ENCODE data around the gene GATD1.

The GATD1 gene

GRCh38 chr11:745428-745827 lies 31.9 kb downstream of the GATD1 start:
- Histone ChIP-seq H3K9me3 (ENCODE audit: control insufficient read depth, insufficient read depth, low read depth, low read length) (no peaks in the 10 kb centered on the region), H3K4me3 (ENCODE audit: low read depth, low read length) (no peak overlapping the region), H3K4me1 (ENCODE audit: control insufficient read depth, insufficient read depth, low read length) (no peaks in the 10 kb centered on the region), H3K36me3 (ENCODE audit: control insufficient read depth in 2 of 2, insufficient read depth in 1 of 2, low read length in 2 of 2) (peaks cover 0 to 4% of the 10 kb centered on the region in 2 experiments; a peak in 2 of 3 replicates), H3K27ac (ENCODE audit: extremely low read depth, low read depth, low read length) (no peak overlapping the region)
- CTCF ChIA-PET, result interaction anchor here (0.7 to 0.9 kb wide), 2 partner anchors 18 to 19 kb away, joined by 3 read pairs; no protein-coding TSS in a partner anchor
- POLR2A ChIA-PET, result interaction anchor here (1.3 kb wide), 1 partner anchor 74 kb away, joined by 5 read pairs; no protein-coding TSS in a partner anchor
- TF ChIP-seq ZNF510 (tag by site-specific recombination; IDR thresholded peaks at IDR 0.05; ENCODE audit: insufficient replicate concordance) (no peak), ZNF529 (tag by site-specific recombination; IDR thresholded peaks at IDR 0.05; ENCODE audit: insufficient replicate concordance) (no peak), ZBTB7A (tag by site-specific recombination; IDR thresholded peaks at IDR 0.05; ENCODE audit: low read depth) (no peak), ZNF112 (tag by site-specific recombination; IDR thresholded peaks at IDR 0.05) (no peak), ZNF791 (tag by site-specific recombination; IDR thresholded peaks at IDR 0.05) (no peak), ZBTB44 (tag by site-specific recombination; IDR thresholded peaks at IDR 0.05) (no peak), ZNF677 (tag by site-specific recombination; IDR thresholded peaks at IDR 0.05) (no peak), YY1 (tag by site-specific recombination; IDR thresholded peaks at IDR 0.05) (no peak), ZBTB1 (tag by site-specific recombination; IDR thresholded peaks at IDR 0.05) (no peak), ZNF121 (tag by site-specific recombination; IDR thresholded peaks at IDR 0.05) (no peak), ZSCAN4 (tag by site-specific recombination; IDR thresholded peaks at IDR 0.05) (no peak), ZNF416 (tag by site-specific recombination; IDR thresholded peaks at IDR 0.05) (no peak), GLI4 (tag by site-specific recombination; IDR thresholded peaks at IDR 0.05) (no peak), ZNF223 (tag by site-specific recombination; IDR thresholded peaks at IDR 0.05) (no peak), ZNF530 (tag by site-specific recombination; IDR thresholded peaks at IDR 0.05; ENCODE audit: low read depth) (no peak), ZNF596 (tag by site-specific recombination; IDR thresholded peaks at IDR 0.05) (no peak)

GRCh38 chr11:742571-743201 lies 34.6 kb downstream of the GATD1 start:
- no peaks in the 10 kb centered on the region for H3K9me3 ChIP-seq (ENCODE audit: control insufficient read depth, insufficient read depth, low read depth, low read length)
- no peaks in the 10 kb centered on the region for H3K36me3 ChIP-seq (ENCODE audit: control insufficient read depth in 2 of 2, insufficient read depth in 1 of 2, low read length in 2 of 2)
- ChIA-PET POLR2A (interaction anchor here (0.6 kb wide), 1 partner anchor 45 kb away, joined by 4 read pairs; no protein-coding TSS in a partner anchor), CTCF (no interaction called here)
- TF ChIP-seq BCL11B (tag by site-specific recombination; IDR thresholded peaks at IDR 0.05; ENCODE audit: low read depth), result no peak
- no peak for TF ChIP-seq ZNF654 (tag by site-specific recombination; IDR thresholded peaks at IDR 0.05; ENCODE audit: low read depth)
- TF ChIP-seq ZNF660 (tag by site-specific recombination; IDR thresholded peaks at IDR 0.05), result no peak
- TF ChIP-seq ZNF16 (tag by site-specific recombination; IDR thresholded peaks at IDR 0.05; ENCODE audit: low read depth), result no peak
- no peak for TF ChIP-seq ZNF791 (tag by site-specific recombination; IDR thresholded peaks at IDR 0.05)
- no peak for TF ChIP-seq ZNF580 (tag by site-specific recombination; IDR thresholded peaks at IDR 0.05)
- no peak for TF ChIP-seq GLI2 (tag by site-specific recombination; IDR thresholded peaks at IDR 0.05; ENCODE audit: borderline replicate concordance, low read depth)
- TF ChIP-seq ZNF658 (tag by site-specific recombination; IDR thresholded peaks at IDR 0.05), result no peak
- no peak for TF ChIP-seq ZNF530 (tag by site-specific recombination; IDR thresholded peaks at IDR 0.05; ENCODE audit: low read depth)
- TF ChIP-seq ZFP37 (tag by site-specific recombination; IDR thresholded peaks at IDR 0.05), result no peak
- no peak for TF ChIP-seq ZNF837 (tag by site-specific recombination; IDR thresholded peaks at IDR 0.05)
- no peak for TF ChIP-seq ZNF138 (tag by site-specific recombination; IDR thresholded peaks at IDR 0.05; ENCODE audit: borderline replicate concordance)
- no peak for TF ChIP-seq ZNF239 (tag by site-specific recombination; IDR thresholded peaks at IDR 0.05)
- TF ChIP-seq ZNF302 (tag by site-specific recombination; IDR thresholded peaks at IDR 0.05; ENCODE audit: low read depth), result no peak
- no peak for TF ChIP-seq ZNF266 (tag by site-specific recombination; IDR thresholded peaks at IDR 0.05; ENCODE audit: low read depth)
- no peak for TF ChIP-seq ZNF19 (tag by site-specific recombination; IDR thresholded peaks at IDR 0.05; ENCODE audit: low read depth)
- TF ChIP-seq ZNF184 (tag by site-specific recombination; IDR thresholded peaks at IDR 0.05), result no peak
- no peak for TF ChIP-seq ZNF324 (tag by site-specific recombination; IDR thresholded peaks at IDR 0.05)
- no peak for TF ChIP-seq ZNF677 (tag by site-specific recombination; IDR thresholded peaks at IDR 0.05)
- no peak overlapping the region for H3K27ac ChIP-seq (ENCODE audit: extremely low read depth, low read depth, low read length)
- no peak overlapping the region for H3K4me3 ChIP-seq (ENCODE audit: low read depth, low read length)
- H3K4me1 ChIP-seq (ENCODE audit: control insufficient read depth, insufficient read depth, low read length), result no peaks in the 10 kb centered on the region

Measured in HEK293 (cell line).